GM21360 (cell line): Measurements from ENCODE around the gene NOL11.
"Not testable (repeated sequence)": the region's sequence is repeated elsewhere in the genome, so short reads cannot be mapped to it uniquely, and the experiment has no call there.

ENCODE experiments used
- ATAC-seq: cut with Tn5 transposase; IDR thresholded peaks from one replicate; pipeline ENCODE4 v1.9.1; 2021; ENCODE audit warnings: mild to moderate bottlenecking, moderate library complexity; ENCODE audit not compliant: unreplicated experiment

Gene NOL11

GRCh38 chr17:67707442-67707841, 10.3 kb upstream of the NOL11 start:
- no peak for ATAC-seq

GRCh38 chr17:67708378-67708777, 9.4 kb upstream of the NOL11 start:
- ATAC-seq, result no peak

GRCh38 chr17:67711916-67712315, 5.8 kb upstream of the NOL11 start:
- no peak for ATAC-seq

GRCh38 chr17:67712375-67712774, 5.4 kb upstream of the NOL11 start:
- no peak for ATAC-seq

- no peak for ATAC-seq
These were observed 4.6 kb upstream of the NOL11 start for GRCh38 chr17:67713169-67713568.

GRCh38 chr17:67716405-67716798, 1.3 kb upstream of the NOL11 start:
- ATAC-seq, result no peak

- no peak for ATAC-seq
These were observed 528 bp upstream of the NOL11 start for GRCh38 chr17:67717192-67717623.

GRCh38 chr17:67718325-67718941, 697 bp downstream of the NOL11 start:
- peak; percentile 7 for ATAC-seq

- ATAC-seq, result no peak
These were observed 7.6 kb downstream of the NOL11 start for GRCh38 chr17:67725373-67725791.

- ATAC-seq, result no peak
These were observed 8.1 kb downstream of the NOL11 start for GRCh38 chr17:67725807-67726206.

GRCh38 chr17:67727152-67728039, 9.7 kb downstream of the NOL11 start:
- not testable (repeated sequence) for ATAC-seq

- no peak for ATAC-seq
These were observed 12.2 kb downstream of the NOL11 start for GRCh38 chr17:67729903-67730302.

- no peak for ATAC-seq
These were observed 13.0 kb downstream of the NOL11 start for GRCh38 chr17:67730731-67731130.

- no peak for ATAC-seq
These were observed 15.7 kb downstream of the NOL11 start for GRCh38 chr17:67733449-67733848.

GRCh38 chr17:67737145-67737544, 19.4 kb downstream of the NOL11 start:
- no peak for ATAC-seq

GRCh38 chr17:67742025-67742424, 24.3 kb downstream of the NOL11 start:
- no peak for ATAC-seq

- no peak for ATAC-seq
These were observed 29.2 kb downstream of the NOL11 start for GRCh38 chr17:67746704-67747571.

- no peak for ATAC-seq
These were observed 30.0 kb downstream of the NOL11 start for GRCh38 chr17:67747681-67748235.

GRCh38 chr17:67750067-67750466, 32.3 kb downstream of the NOL11 start:
- ATAC-seq, result no peak

GRCh38 chr17:67751101-67752074, 33.7 kb downstream of the NOL11 start:
- no peak for ATAC-seq
